Adrenal gland (tissue), 12 donors: ENCODE results near the gene GRAMD1B. TPM values are rescaled to one million over a fixed set of nuclear protein-coding genes. Genes with fewer than 3 reads are reported as not detected.

Source experiments
- DNase-seq, 7 donors: peaks; one replicate each; pipeline ENCODE4 v3.0.0-alpha.2; 2019 to 2020
- H3K27ac ChIP-seq, 5 donors: fragments of 200-600 bp; sonication (generic) in 4 of 5; 1 replicate in 3 of 5; 2 replicates in 2 of 5; pipeline versions ENCODE4 v1.5.1 to v1.8.0; 2016 to 2020; ENCODE audit warnings: mild to moderate bottlenecking in 1 of 5
- H3K27me3 ChIP-seq: fragments of 200-600 bp; 2 replicates; pipeline ENCODE4 v1.8.0; 2021
- H3K36me3 ChIP-seq, 2 donors: fragments of 200-600 bp; replicated peaks in 1 of 2; 1 replicate in 1 of 2; 2 replicates in 1 of 2; pipeline versions ENCODE4 v1.5.1 to v1.8.0; 2018 to 2022
- H3K4me1 ChIP-seq, 2 donors: fragments of 200-600 bp; replicated peaks in 1 of 2; 1 replicate in 1 of 2; 2 replicates in 1 of 2; pipeline versions ENCODE4 v1.5.1 to v1.8.0; 2018 to 2021
- H3K4me3 ChIP-seq, 4 donors: fragments of 200-600 bp; sonication (generic) in 3 of 4; one replicate each; pipeline ENCODE4 v1.5.1; 2016 to 2018
- H3K9me3 ChIP-seq, 3 donors: fragments of 200-600 bp; sonication (generic) in 1 of 3; replicated peaks in 1 of 3; 1 replicate in 2 of 3; 2 replicates in 1 of 3; pipeline versions ENCODE4 v1.5.1 to v1.8.0; 2016 to 2021
- CTCF ChIP-seq, 6 experiments: fragments of 450-650 bp in 4 of 6; fragments of 200-600 bp in 2 of 6; sonication (generic) in 1 of 6; IDR thresholded peaks; 1 replicate in 5 of 6; 2 replicates in 1 of 6; pipeline versions ENCODE4 v1.5.1 to v1.8.0; 2016 to 2021; ENCODE audit warnings: antibody characterized with exemption in 6 of 6, mild to moderate bottlenecking in 2 of 6, moderate library complexity in 1 of 6
- POLR2A ChIP-seq, 2 donors: fragments of 450-650 bp; IDR thresholded peaks; one replicate each; pipeline ENCODE4 v1.6.1; 2017; ENCODE audit warnings: antibody characterized with exemption in 2 of 2, mild to moderate bottlenecking in 2 of 2, moderate library complexity in 1 of 2
- WGBS, 4 donors: extraction: QIAGEN DNeasy Blood & Tissue Kit in 2 of 4; methylation state at CpG; one replicate each; pipeline versions ENCODE4 v1.1.5 to v1.1.7; 2013 to 2017; 5-methylcytosine and 5-hydroxymethylcytosine counted together
- intact Hi-C, 2 donors: fragments of 100-400 bp; cut with DNase I; formaldehyde crosslinking; loops; one replicate each; pipeline versions ENCODE4 v1.14.1 to v1.15.0; 2022 to 2023
- polyA plus RNA-seq, 3 donors: library from polyadenylated mRNA; stranded (reverse); fragments of 200-250 nt in 2 of 3; fragments of 350-450 nt in 1 of 3; fragmentation: Illumina TruSeq in 1 of 3; extraction: RNeasy Lipid Tissue Mini Kit (QIAGEN cat#74804) in 1 of 3; gene quantifications; one replicate each; pipeline ENCODE4 v1.2.3, GENCODE V29; 2013 to 2014
- total RNA-seq, 9 donors: library from RNA; depleted of rRNA in 4 of 9; stranded (reverse); fragments of >200 nt in 4 of 9; fragments of 120-200 nt in 1 of 9; fragmentation: NEBNext Ultra II Directional in 1 of 9; extraction: Animal tissue kit (Norgen Biotek cat#: 25700) in 1 of 9; gene quantifications; one replicate each; pipeline versions ENCODE4 v1.1.0 to v1.2.4, GENCODE V29; 2013 to 2023
- donor health status: healthy with polysubstance abuse.
- donor health status: Bipolar disorder and iron deficiency.
- donor health status: DM: yes; HTN: yes; CAD: no.
- donor health status: DM: no; HTN: no; CAD: no.
- donor health status: DM: no; HTN: no; CAD: no.
- donor health status: DM: yes; HTN: yes; CAD: no.

Gene GRAMD1B
- total and polyA plus RNA-seq, 12 donors, result 101 to 1,898 (median 285) TPM

GRCh38 chr11:123481640-123482039 lies 51.6 kb downstream of the GRAMD1B start:
- Histone ChIP-seq H3K4me1 (peaks cover 0 to 31% of the 10 kb centered on the region in 2 donors), H3K9me3 (no peaks in the 10 kb centered on the region), H3K4me3 (no peak overlapping the region), H3K27ac (peak overlapping the region in 1 of 5 donors; percentile 43), H3K36me3 (peaks cover 0 to 19% of the 10 kb centered on the region in 2 donors), H3K27me3 (no peaks in the 10 kb centered on the region)
- TF ChIP-seq CTCF (IDR thresholded peaks at IDR 0.05), result no peak
- TF ChIP-seq POLR2A (IDR thresholded peaks at IDR 0.05), result no peak
- DNase-seq, result peak in 1 of 7 donors; percentile 31
- intact Hi-C loops, result loop anchor here in 1 of 2 donors (5.0 kb wide), 1 partner anchor 69 kb away; no protein-coding TSS in a partner anchor
- 63 to 70% (median 68%) methylated on average over 3 of the region's 3 CpGs for WGBS, 4 donors

- peaks cover 0 to 31% of the 10 kb centered on the region in 2 donors for H3K4me1 ChIP-seq
- no peak overlapping the region for H3K4me3 ChIP-seq
- peak overlapping the region in 1 of 5 donors; percentile 43 for H3K27ac ChIP-seq
- peak in 1 of 7 donors; percentile 29 for DNase-seq
- no peaks in the 10 kb centered on the region for H3K27me3 ChIP-seq
- no peak for TF ChIP-seq POLR2A (IDR thresholded peaks at IDR 0.05)
- no peak for TF ChIP-seq CTCF (IDR thresholded peaks at IDR 0.05)
- peaks cover 0 to 19% of the 10 kb centered on the region in 2 donors for H3K36me3 ChIP-seq
- 82 to 85% (median 84%) methylated on average over 6 of the region's 6 CpGs for WGBS, 4 donors
- intact Hi-C loops, result loop anchor here in 1 of 2 donors (5.0 kb wide), 1 partner anchor 70 kb away; no protein-coding TSS in a partner anchor
- H3K9me3 ChIP-seq, result no peaks in the 10 kb centered on the region
These were observed 52.1 kb downstream of the GRAMD1B start for GRCh38 chr11:123482218-123482617.

- intact Hi-C loops, result loop anchor here in 1 of 2 donors (5.0 kb wide), 1 partner anchor 71 kb away; no protein-coding TSS in a partner anchor
These were observed 53.0 kb downstream of the GRAMD1B start for GRCh38 chr11:123483058-123483457.

GRCh38 chr11:123483466-123483865 lies 53.4 kb downstream of the GRAMD1B start:
- H3K27ac ChIP-seq, result peak overlapping the region in 2 of 5 donors; percentile 41 to 42
- 83 to 95% (median 86%) methylated on average over 4 of the region's 4 CpGs for WGBS, 4 donors
- no peak for TF ChIP-seq POLR2A (IDR thresholded peaks at IDR 0.05)
- DNase-seq, result peak in 2 of 7 donors; percentile 13 to 37
- H3K4me1 ChIP-seq, result peaks cover 0 to 24% of the 10 kb centered on the region in 2 donors
- H3K27me3 ChIP-seq, result no peaks in the 10 kb centered on the region
- intact Hi-C loops, result loop anchor here in 1 of 2 donors (5.0 kb wide), 1 partner anchor 71 kb away; no protein-coding TSS in a partner anchor
- peaks cover 0 to 19% of the 10 kb centered on the region in 2 donors for H3K36me3 ChIP-seq
- no peak overlapping the region for H3K4me3 ChIP-seq
- no peaks in the 10 kb centered on the region for H3K9me3 ChIP-seq

More at GRCh38 chr11:123483058-123483457, 53.0 kb downstream of the GRAMD1B start:
- TF ChIP-seq CTCF (IDR thresholded peaks at IDR 0.05) (no peak), POLR2A (IDR thresholded peaks at IDR 0.05) (no peak)
- peaks cover 0 to 19% of the 10 kb centered on the region in 2 donors for H3K36me3 ChIP-seq
- peak in 2 of 7 donors; percentile 49 to 60 for DNase-seq
- peaks cover 0 to 26% of the 10 kb centered on the region in 2 donors for H3K4me1 ChIP-seq
- no peak overlapping the region for H3K4me3 ChIP-seq
- H3K27ac ChIP-seq, result peak overlapping the region in 2 of 5 donors; percentile 30 to 41
- H3K9me3 ChIP-seq, result no peaks in the 10 kb centered on the region
- H3K27me3 ChIP-seq, result no peaks in the 10 kb centered on the region
- 60 to 76% (median 66%) methylated on average over 8 of the region's 8 CpGs for WGBS, 4 donors
